CD4-positive, alpha-beta memory T cell (primary cell): ENCODE results near the gene STEAP1. TPM values are rescaled to one million over a fixed set of nuclear protein-coding genes. Genes with fewer than 3 reads are reported as not detected.

Experiments used
- CTCF ChIA-PET: fragments of 350-600 bp; sonication (Branson Sonifier 250); formaldehyde crosslinking; loops from one replicate; lab custom pipeline; 2021; ENCODE audit warnings: inconsistent platforms; ENCODE audit not compliant: partially characterized antibody; lab: Charles Lee
- POLR2A ChIA-PET: fragments of 350-600 bp; sonication (Branson Sonifier 250); formaldehyde crosslinking; loops from one replicate; lab custom pipeline; 2021; ENCODE audit not compliant: partially characterized antibody; lab: Charles Lee
- DNase-seq, 5 donors: peaks; one replicate each; pipeline versions ENCODE4 v3.0.0 to v3.0.0-alpha.2; 2020 to 2022; ENCODE audit warnings: mixed read lengths in 1 of 5
- H3K27ac ChIP-seq: one replicate; pipeline ENCODE4 v1.7.0; 2013; ENCODE audit warnings: low read depth, low read length
- H3K27me3 ChIP-seq: 2 replicates; pipeline ENCODE4 v1.7.0; 2013; ENCODE audit warnings: mild to moderate bottlenecking, low read length, moderate library complexity; ENCODE audit not compliant: insufficient read depth
- H3K36me3 ChIP-seq: 2 replicates; pipeline ENCODE4 v1.7.0; 2013; ENCODE audit warnings: mild to moderate bottlenecking, low read length, moderate library complexity; ENCODE audit not compliant: insufficient read depth
- H3K4me1 ChIP-seq: 2 replicates; pipeline ENCODE4 v1.7.0; 2013; ENCODE audit warnings: mild to moderate bottlenecking, low read length, moderate library complexity; ENCODE audit not compliant: insufficient read depth
- H3K4me3 ChIP-seq, 2 donors: one replicate each; pipeline ENCODE4 v1.7.0; 2013; ENCODE audit warnings: low read length in 2 of 2, mild to moderate bottlenecking in 1 of 2
- H3K9me3 ChIP-seq, 2 donors: one replicate each; pipeline ENCODE4 v1.7.0; 2013; ENCODE audit warnings: low read length in 2 of 2, control low read depth in 1 of 2; ENCODE audit not compliant: control insufficient read depth in 1 of 2
- H3K27ac Mint-ChIP-seq, 7 donors: one replicate each; pipeline ENCODE4 v1.8.0; 2020 to 2021; ENCODE audit warnings: mixed read lengths in 7 of 7, mild to moderate bottlenecking in 6 of 7, inconsistent platforms in 3 of 7, moderate library complexity in 3 of 7
- H3K27me3 Mint-ChIP-seq, 2 donors: one replicate each; pipeline ENCODE4 v1.8.0; 2020 to 2021; ENCODE audit warnings: mixed read lengths in 2 of 2
- H3K36me3 Mint-ChIP-seq, 2 donors: one replicate each; pipeline ENCODE4 v1.8.0; 2020 to 2021; ENCODE audit warnings: mixed read lengths in 2 of 2, inconsistent platforms in 1 of 2, mild to moderate bottlenecking in 1 of 2
- H3K4me1 Mint-ChIP-seq, 4 donors: one replicate each; pipeline ENCODE4 v1.8.0; 2020 to 2021; ENCODE audit warnings: mixed read lengths in 4 of 4, mild to moderate bottlenecking in 1 of 4
- H3K4me3 Mint-ChIP-seq, 8 donors: one replicate each; pipeline ENCODE4 v1.8.0; 2020 to 2021; ENCODE audit warnings: mixed read lengths in 8 of 8, mild to moderate bottlenecking in 7 of 8, moderate library complexity in 6 of 8, inconsistent platforms in 3 of 8
- H3K9me3 Mint-ChIP-seq, 8 donors: one replicate each; pipeline ENCODE4 v1.8.0; 2020 to 2021; ENCODE audit warnings: mixed read lengths in 8 of 8, mild to moderate bottlenecking in 5 of 8, inconsistent platforms in 3 of 8, moderate library complexity in 1 of 8
- intact Hi-C: fragments of 100-400 bp; cut with micrococcal nuclease; formaldehyde crosslinking; loops from one replicate; pipeline ENCODE4 v1.15.1; 2023
- polyA plus RNA-seq, 2 donors: library from polyadenylated mRNA; unstranded; fragments of 300-500 nt; fragmentation: Illumina TruSeq; gene quantifications; one replicate each; pipeline ENCODE4 v1.2.3, GENCODE V29; 2021
- total RNA-seq, 2 experiments: library from RNA; stranded (reverse); gene quantifications; one replicate each; pipeline ENCODE4 v1.2.3, GENCODE V29; 2021

STEAP1 gene
- total and polyA plus RNA-seq, 4 experiments from 2014 or later, result not detected

DNA sequence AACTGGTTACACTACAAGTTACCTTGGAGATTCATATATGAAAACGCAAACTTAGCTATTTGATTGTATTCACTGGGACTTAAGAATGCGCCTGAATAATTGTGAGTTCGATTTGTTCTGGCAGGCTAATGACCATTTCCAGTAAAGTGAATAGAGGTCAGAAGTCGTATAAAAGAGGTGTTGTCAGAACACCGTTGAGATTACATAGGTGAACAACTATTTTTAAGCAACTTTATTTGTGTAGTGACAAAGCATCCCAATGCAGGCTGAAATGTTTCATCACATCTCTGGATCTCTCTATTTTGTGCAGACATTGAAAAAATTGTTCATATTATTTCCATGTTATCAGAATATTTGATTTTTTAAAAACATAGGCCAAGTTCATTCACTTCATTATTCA, 9.3 kb downstream of the STEAP1 start:
- no peaks in the 10 kb centered on the region for H3K36me3 ChIP-seq
- no peaks in the 10 kb centered on the region for H3K27me3 ChIP-seq
- H3K27me3 Mint-ChIP-seq, result peaks cover 10 to 16% of the 10 kb centered on the region in 2 donors
- H3K27ac Mint-ChIP-seq, result no peak overlapping the region
- no peak overlapping the region for H3K27ac ChIP-seq
- intact Hi-C loops, result no loop called here
- no peaks in the 10 kb centered on the region for H3K9me3 ChIP-seq
- H3K4me3 Mint-ChIP-seq, result no peak overlapping the region
- H3K36me3 Mint-ChIP-seq, result no peaks in the 10 kb centered on the region
- ChIA-PET POLR2A (no interaction called here), CTCF (no interaction called here)
- no peaks in the 10 kb centered on the region for H3K9me3 Mint-ChIP-seq
- H3K4me1 ChIP-seq, result no peaks in the 10 kb centered on the region
- H3K4me1 Mint-ChIP-seq, result no peaks in the 10 kb centered on the region
- no peak overlapping the region for H3K4me3 ChIP-seq
- no peak for DNase-seq

DNA sequence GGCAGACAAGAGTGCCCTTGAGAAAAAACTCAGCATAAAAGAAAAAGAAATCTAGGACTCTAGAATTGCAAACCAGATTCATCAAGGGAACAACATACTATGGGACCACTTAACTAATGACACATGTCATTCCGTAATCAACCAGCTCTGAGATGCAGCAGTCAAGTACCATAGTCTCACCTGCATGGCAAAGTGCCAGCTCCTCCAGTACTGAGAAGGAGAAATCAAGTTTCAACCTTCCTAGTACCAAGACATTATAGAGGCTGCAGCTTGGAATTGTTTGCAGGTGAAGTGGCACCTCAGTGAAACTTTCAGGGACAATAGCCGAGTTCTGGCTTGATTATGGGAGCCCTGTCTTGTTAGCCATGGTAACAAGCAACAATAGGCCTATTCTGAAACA, 11.5 kb downstream of the STEAP1 start:
- Histone ChIP-seq H3K4me3 (no peak overlapping the region), H3K27ac (no peak overlapping the region), H3K4me1 (no peaks in the 10 kb centered on the region), H3K9me3 (no peaks in the 10 kb centered on the region), H3K36me3 (no peaks in the 10 kb centered on the region), H3K27me3 (no peaks in the 10 kb centered on the region)
- no peak overlapping the region for H3K4me3 Mint-ChIP-seq
- ChIA-PET CTCF (interaction anchor here (0.8 to 2.6 kb wide), 2 partner anchors 12 to 263 kb away, joined by 4 to 9 read pairs; partner anchors contain the start of gene STEAP1), POLR2A (no interaction called here)
- no peak for DNase-seq
- H3K36me3 Mint-ChIP-seq, result no peaks in the 10 kb centered on the region
- H3K27me3 Mint-ChIP-seq, result peaks cover 12 to 17% of the 10 kb centered on the region in 2 donors
- no peak overlapping the region for H3K27ac Mint-ChIP-seq
- intact Hi-C loops, result no loop called here
- H3K9me3 Mint-ChIP-seq, result peaks cover 0 to 6% (median 0%) of the 10 kb centered on the region in 8 donors
- H3K4me1 Mint-ChIP-seq, result no peaks in the 10 kb centered on the region

DNA sequence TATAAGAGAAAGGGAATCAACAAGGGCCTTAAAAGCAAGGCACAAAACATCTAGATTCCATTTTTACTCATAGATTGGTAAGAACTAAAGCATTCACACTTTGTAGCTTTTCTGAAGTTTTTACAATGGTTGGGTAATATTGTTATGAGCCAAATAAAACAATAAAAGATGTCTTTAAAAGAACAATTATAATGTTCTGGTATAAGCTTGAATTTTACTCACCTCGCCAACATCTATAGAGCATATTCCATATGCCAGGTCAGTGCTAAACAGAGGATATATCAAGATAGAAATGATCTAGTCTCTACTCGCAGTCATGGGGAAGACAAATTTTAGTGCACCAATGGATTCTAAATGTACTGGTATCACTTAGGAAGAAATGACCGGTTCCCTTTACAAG, 11.9 kb downstream of the STEAP1 start:
- H3K27me3 ChIP-seq, result no peaks in the 10 kb centered on the region
- H3K9me3 Mint-ChIP-seq, result peaks cover 0 to 6% (median 1%) of the 10 kb centered on the region in 8 donors
- H3K27me3 Mint-ChIP-seq, result peaks cover 15 to 21% of the 10 kb centered on the region in 2 donors
- ChIA-PET POLR2A (no interaction called here), CTCF (interaction anchor here (1.6 to 2.6 kb wide), 2 partner anchors 12 to 262 kb away, joined by 9 to 10 read pairs; partner anchors contain the start of gene STEAP1)
- DNase-seq, result no peak
- no peak overlapping the region for H3K27ac Mint-ChIP-seq
- H3K36me3 ChIP-seq, result no peaks in the 10 kb centered on the region
- H3K4me1 ChIP-seq, result no peaks in the 10 kb centered on the region
- no peaks in the 10 kb centered on the region for H3K36me3 Mint-ChIP-seq
- no peak overlapping the region for H3K27ac ChIP-seq
- no peaks in the 10 kb centered on the region for H3K4me1 Mint-ChIP-seq
- no peak overlapping the region for H3K4me3 ChIP-seq
- H3K4me3 Mint-ChIP-seq, result no peak overlapping the region
- H3K9me3 ChIP-seq, result no peaks in the 10 kb centered on the region
- intact Hi-C loops, result no loop called here

DNA sequence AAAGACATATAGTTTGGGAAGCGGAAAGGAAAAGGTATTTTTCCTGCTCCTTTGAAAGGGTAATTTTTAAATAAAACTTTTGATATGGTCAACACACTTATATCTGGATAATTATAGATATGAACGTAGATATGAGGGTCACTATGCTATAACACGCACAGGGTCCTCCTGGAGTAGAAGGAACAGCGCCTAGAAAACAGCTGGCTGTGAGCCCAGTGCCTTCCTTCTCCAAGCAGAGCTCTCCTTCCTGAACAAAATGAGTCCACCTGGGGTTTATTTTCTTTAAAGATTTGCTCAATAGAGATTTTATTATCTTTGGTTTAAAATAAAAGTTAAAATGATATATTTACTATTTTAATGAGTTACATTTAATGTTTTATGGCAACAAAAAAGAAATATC, 13.1 kb downstream of the STEAP1 start:
- H3K27me3 Mint-ChIP-seq, result peaks cover 17 to 24% of the 10 kb centered on the region in 2 donors
- POLR2A ChIA-PET, result no interaction called here

DNA sequence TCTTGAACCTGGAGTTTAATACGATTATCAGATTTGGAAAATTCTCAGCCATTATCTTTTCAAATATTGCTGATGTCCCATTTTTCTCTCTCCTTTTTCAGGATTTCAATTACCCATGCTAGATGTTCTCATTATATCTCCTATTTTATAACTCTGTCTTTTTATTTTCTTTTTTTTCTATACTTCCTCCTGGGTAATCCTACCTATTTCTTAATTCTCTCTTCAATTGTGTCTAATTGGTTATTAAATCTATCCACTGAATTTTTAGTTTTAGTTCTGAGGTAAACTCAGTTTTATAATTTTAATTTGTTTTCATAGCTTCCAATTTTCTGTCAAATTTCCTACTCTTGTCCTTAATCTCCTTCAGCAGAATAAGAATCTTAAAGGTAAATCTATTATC, 15.6 kb downstream of the STEAP1 start:
- no peak overlapping the region for H3K27ac Mint-ChIP-seq
- DNase-seq, result no peak
- Histone ChIP-seq H3K36me3 (no peaks in the 10 kb centered on the region), H3K27ac (no peak overlapping the region), H3K9me3 (no peaks in the 10 kb centered on the region), H3K4me1 (no peaks in the 10 kb centered on the region), H3K4me3 (no peak overlapping the region), H3K27me3 (no peaks in the 10 kb centered on the region)
- intact Hi-C loops, result no loop called here
- H3K36me3 Mint-ChIP-seq, result no peaks in the 10 kb centered on the region
- H3K4me3 Mint-ChIP-seq, result no peak overlapping the region
- CTCF ChIA-PET, result no interaction called here
- H3K4me1 Mint-ChIP-seq, result no peaks in the 10 kb centered on the region
- peaks cover 0 to 6% (median 1%) of the 10 kb centered on the region in 8 donors for H3K9me3 Mint-ChIP-seq
- peaks cover 12 to 15% of the 10 kb centered on the region in 2 donors for H3K27me3 Mint-ChIP-seq
- POLR2A ChIA-PET, result no interaction called here

More for the DNA sequence above, 13.1 kb downstream of the STEAP1 start:
- Mint-ChIP-seq H3K4me1 (no peaks in the 10 kb centered on the region), H3K27ac (no peak overlapping the region), H3K36me3 (no peaks in the 10 kb centered on the region), H3K4me3 (no peak overlapping the region), H3K9me3 (peaks cover 0 to 6% (median 1%) of the 10 kb centered on the region in 8 donors)
- no peaks in the 10 kb centered on the region for H3K36me3 ChIP-seq
- no peaks in the 10 kb centered on the region for H3K4me1 ChIP-seq
- DNase-seq, result no peak
- H3K27ac ChIP-seq, result no peak overlapping the region
- no peaks in the 10 kb centered on the region for H3K9me3 ChIP-seq
- H3K27me3 ChIP-seq, result no peaks in the 10 kb centered on the region
- no peak overlapping the region for H3K4me3 ChIP-seq
- CTCF ChIA-PET, result interaction anchor here (1.6 to 2.6 kb wide), 2 partner anchors 13 to 261 kb away, joined by 9 to 10 read pairs; partner anchors contain the start of gene STEAP1
- intact Hi-C loops, result no loop called here

DNA sequence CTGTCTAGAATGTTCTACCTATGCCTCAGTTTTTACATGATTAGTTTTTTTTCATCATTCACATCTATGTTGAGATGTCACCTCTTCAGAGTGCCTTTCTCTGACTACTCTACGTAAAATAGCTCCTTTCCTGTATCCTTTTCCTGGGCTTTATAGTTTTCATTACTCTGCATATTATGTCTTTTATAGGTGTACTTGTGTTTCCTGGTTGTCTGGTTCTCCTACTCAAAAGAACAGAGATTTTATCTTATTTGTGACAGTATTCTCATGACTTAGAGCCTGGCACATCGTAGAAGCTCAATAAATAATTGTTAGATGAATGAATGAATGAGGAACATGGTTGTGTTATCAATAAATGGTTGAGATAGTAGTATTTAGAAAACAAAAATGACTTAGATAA, 17.9 kb downstream of the STEAP1 start:
- Mint-ChIP-seq H3K36me3 (no peaks in the 10 kb centered on the region), H3K27me3 (peaks cover 11 to 12% of the 10 kb centered on the region in 2 donors), H3K27ac (no peak overlapping the region), H3K9me3 (peaks cover 0 to 6% (median 1%) of the 10 kb centered on the region in 8 donors), H3K4me1 (no peaks in the 10 kb centered on the region), H3K4me3 (no peak overlapping the region)
- ChIA-PET CTCF (interaction anchor here (1.7 kb wide), 1 partner anchor 18 kb away, joined by 6 read pairs; the partner anchor contains the start of gene STEAP1), POLR2A (no interaction called here)
- Histone ChIP-seq H3K27ac (no peak overlapping the region), H3K9me3 (no peaks in the 10 kb centered on the region), H3K36me3 (no peaks in the 10 kb centered on the region), H3K4me3 (no peak overlapping the region), H3K4me1 (no peaks in the 10 kb centered on the region), H3K27me3 (no peaks in the 10 kb centered on the region)
- intact Hi-C loops, result no loop called here
- DNase-seq, result no peak

DNA sequence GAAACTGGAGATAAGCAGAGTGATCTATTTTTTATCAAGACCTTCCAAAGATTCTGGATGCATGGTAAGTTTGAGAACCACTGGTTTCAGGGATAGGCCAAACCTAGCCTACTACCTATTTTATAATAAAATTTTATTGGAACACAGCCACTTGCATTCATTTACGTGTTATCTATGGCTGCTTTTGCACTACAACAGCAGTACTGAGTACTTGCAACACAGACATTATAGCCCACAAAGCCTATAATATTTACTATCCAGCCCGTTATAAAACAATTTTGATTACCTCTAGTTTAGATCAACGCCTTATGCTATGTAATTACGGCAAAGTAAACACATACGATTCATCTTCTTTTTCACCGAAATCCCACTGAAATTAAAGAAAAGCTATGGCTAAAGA, 18.4 kb downstream of the STEAP1 start:
- H3K9me3 Mint-ChIP-seq, result peaks cover 0 to 6% (median 1%) of the 10 kb centered on the region in 8 donors
- ChIA-PET POLR2A (no interaction called here), CTCF (interaction anchor here (1.7 kb wide), 1 partner anchor 19 kb away, joined by 6 read pairs; the partner anchor contains the start of gene STEAP1)
- no peak for DNase-seq
- H3K4me3 Mint-ChIP-seq, result no peak overlapping the region
- no peaks in the 10 kb centered on the region for H3K36me3 ChIP-seq
- H3K4me3 ChIP-seq, result no peak overlapping the region
- no peaks in the 10 kb centered on the region for H3K4me1 Mint-ChIP-seq
- H3K27ac Mint-ChIP-seq, result no peak overlapping the region
- H3K36me3 Mint-ChIP-seq, result no peaks in the 10 kb centered on the region
- H3K27me3 Mint-ChIP-seq, result peaks cover 11 to 12% of the 10 kb centered on the region in 2 donors
- no peaks in the 10 kb centered on the region for H3K27me3 ChIP-seq
- no peak overlapping the region for H3K27ac ChIP-seq
- H3K4me1 ChIP-seq, result no peaks in the 10 kb centered on the region
- intact Hi-C loops, result no loop called here
- no peaks in the 10 kb centered on the region for H3K9me3 ChIP-seq
